A549 (cell line): ENCODE data around the gene TBCA.

Experiments used
- CBX8 ChIP-seq: fragments of 200-600 bp; sonication (generic); IDR thresholded peaks from 2 replicates; pipeline ENCODE4 v1.6.1; 2016
- CTCF ChIP-seq: fragments of >200 bp; sonication (Bioruptor Twin); formaldehyde crosslinking; IDR thresholded peaks from 3 replicates; pipeline ENCODE4 v1.5.1; 2016
- HOXA7 ChIP-seq: fragments of 250-450 bp; sonication (Bioruptor Pico); IDR thresholded peaks from 2 replicates; pipeline ENCODE4 v1.5.0; 2020; ENCODE audit warnings: mild to moderate bottlenecking, moderate library complexity
- MAFK ChIP-seq: fragments of 450-650 bp; IDR thresholded peaks from 2 replicates; pipeline ENCODE4 v1.6.1; 2014; ENCODE audit not compliant: partially characterized antibody
- NR3C1 ChIP-seq: fragments of >200 bp; sonication (Bioruptor Twin); formaldehyde crosslinking; IDR thresholded peaks from 3 replicates; pipeline ENCODE4 v1.6.1; 2017
- POLR2A ChIP-seq: IDR thresholded peaks from 2 replicates; pipeline ENCODE4 v1.6.1; 2012; ENCODE audit warnings: mild to moderate bottlenecking, low read length
- ZC3H11A ChIP-seq: fragments of 450-650 bp; IDR thresholded peaks from 2 replicates; pipeline ENCODE4 v1.6.1; 2014; ENCODE audit warnings: antibody characterized with exemption, mild to moderate bottlenecking

- TF ChIP-seq POLR2A (no peak), CBX8 (no peak), ZC3H11A (no peak), MAFK (no peak), CTCF (no peak), NR3C1 (no peak), HOXA7 (no peak)
Measured at GRCh38 chr5:77697692-77698091, 78.4 kb downstream of the TBCA start.
